ENCODE results near the gene TKFC.

TKFC gene

GRCh38 chr11:61332797-61333549, at the start of gene TKFC, which contains the start of gene DDB1:
TKFC (plus strand) TSS chr11:61333228; CDS start chr11:61334729, 1,501 bp downstream.
DDB1 (minus strand) TSS chr11:61333105; CDS start chr11:61332968, 137 bp downstream.
- DNase-seq = peak; percentile 97

GRCh38 chr11:61283613-61284012, 49.4 kb upstream of the TKFC start:
- DNase-seq = no peak

- no peak for DNase-seq
Measured at GRCh38 chr11:61287338-61287977, 45.6 kb upstream of the TKFC start.

- no peak for DNase-seq
Measured at GRCh38 chr11:61290905-61291690, 41.9 kb upstream of the TKFC start.

- no peak for DNase-seq
Measured at GRCh38 chr11:61292356-61292755, 40.7 kb upstream of the TKFC start.

GRCh38 chr11:61293867-61294716, 38.9 kb upstream of the TKFC start:
- DNase-seq = peak; percentile 56 to 57

GRCh38 chr11:61294717-61295595, 38.1 kb upstream of the TKFC start, which contains the start of gene VWCE:
VWCE (minus strand) TSS chr11:61295316; CDS start chr11:61295037, 279 bp downstream.
- DNase-seq = peak; percentile 72 to 76

- DNase-seq = no peak
Measured at GRCh38 chr11:61295596-61295926, 37.5 kb upstream of the TKFC start.

- DNase-seq = no peak
Measured at GRCh38 chr11:61297341-61297740, 35.7 kb upstream of the TKFC start.

GRCh38 chr11:61297746-61298145, 35.3 kb upstream of the TKFC start:
- DNase-seq = no peak

GRCh38 chr11:61298663-61299244, 34.3 kb upstream of the TKFC start:
- no peak for DNase-seq

- DNase-seq = no peak
Measured at GRCh38 chr11:61302550-61302949, 30.5 kb upstream of the TKFC start.

GRCh38 chr11:61303725-61304124, 29.3 kb upstream of the TKFC start:
- no peak for DNase-seq

- no peak for DNase-seq
Measured at GRCh38 chr11:61305417-61305816, 27.6 kb upstream of the TKFC start.

- no peak for DNase-seq
Measured at GRCh38 chr11:61306221-61306620, 26.8 kb upstream of the TKFC start.

- DNase-seq = no peak
Measured at GRCh38 chr11:61307354-61307753, 25.7 kb upstream of the TKFC start.

GRCh38 chr11:61309141-61309540, 23.9 kb upstream of the TKFC start:
- no peak for DNase-seq

GRCh38 chr11:61309739-61310138, 23.3 kb upstream of the TKFC start:
- DNase-seq = no peak

- DNase-seq = no peak
Measured at GRCh38 chr11:61310749-61311148, 22.3 kb upstream of the TKFC start.

- DNase-seq = no peak
Measured at GRCh38 chr11:61315260-61315659, 17.8 kb upstream of the TKFC start.
